Natural killer cell treated with Interleukin-12 subunit alpha and Interleukin-12 subunit beta and Interleukin-15 and Interleukin-18, amount 100 ng/mL, for 72 hours (primary cell): Measurements from ENCODE around the gene ANKRD13B. TPM values are rescaled to one million over a fixed set of nuclear protein-coding genes. Genes with fewer than 3 reads are reported as not detected.
A peak's percentile ranks its signal among the peaks of the same experiment; 100 is the strongest.

Experiments used
- ATAC-seq, 2 donors: fragments of 150-1000 bp; cut with Tn5 transposase in 1 of 2; sonication (Bioruptor Pico), chemical (Tn5 transposase) in 1 of 2; 2 replicates each; pipeline ENCODE4 v1.10.0; 2021
- DNase-seq: peaks from one replicate; pipeline ENCODE4 v3.0.0; 2022; ENCODE audit warnings: low spot score
- H3K27ac Mint-ChIP-seq, 2 donors: 1 replicate in 1 of 2; 2 replicates in 1 of 2; pipeline ENCODE4 v1.8.0; 2022; ENCODE audit warnings: mixed read lengths in 2 of 2, mild to moderate bottlenecking in 1 of 2, moderate library complexity in 1 of 2
- H3K27me3 Mint-ChIP-seq, 2 donors: 1 replicate in 1 of 2; 2 replicates in 1 of 2; pipeline ENCODE4 v1.8.0; 2022; ENCODE audit warnings: mixed read lengths in 2 of 2
- H3K36me3 Mint-ChIP-seq: one replicate; pipeline ENCODE4 v1.8.0; 2022; ENCODE audit warnings: mixed read lengths
- H3K4me1 Mint-ChIP-seq, 2 donors: 1 replicate in 1 of 2; 2 replicates in 1 of 2; pipeline ENCODE4 v1.8.0; 2022; ENCODE audit warnings: low read depth in 2 of 2, mixed read lengths in 2 of 2, mild to moderate bottlenecking in 1 of 2
- H3K4me3 Mint-ChIP-seq: one replicate; pipeline ENCODE4 v1.8.0; 2022; ENCODE audit warnings: mixed read lengths
- H3K9me3 Mint-ChIP-seq: 2 replicates; pipeline ENCODE4 v1.8.0; 2022; ENCODE audit warnings: mixed read lengths
- total RNA-seq, 2 donors: library from RNA; stranded (reverse); gene quantifications; one replicate each; pipeline ENCODE4 v1.2.3, GENCODE V29; 2022

The ANKRD13B gene
- total RNA-seq, 2 donors from 2014 or later: 4.4 to 32.5 TPM

DNA sequence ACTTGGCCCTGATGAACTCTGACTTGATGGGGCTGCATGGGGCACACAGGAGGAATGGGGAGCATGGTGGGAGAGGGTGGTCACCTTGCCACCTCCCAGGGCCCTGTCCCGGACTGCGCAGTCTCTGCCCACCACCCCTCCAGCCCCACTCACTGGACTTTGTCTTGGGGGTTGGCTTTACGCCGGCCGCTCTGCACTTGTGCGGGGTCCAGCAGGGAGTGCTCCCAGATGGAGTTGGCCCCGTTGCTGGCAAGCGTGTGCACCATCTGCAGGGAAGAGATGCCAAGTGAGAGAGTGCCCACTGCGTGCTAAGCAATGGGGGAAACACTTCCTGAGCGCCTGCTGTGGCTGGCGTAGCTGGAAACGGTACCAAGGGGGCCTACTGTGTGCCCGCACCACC is 10.2 kb upstream of the ANKRD13B start:
- Mint-ChIP-seq H3K36me3 (no peaks in the 10 kb centered on the region), H3K27ac (no peak overlapping the region), H3K4me3 (no peak overlapping the region), H3K9me3 (no peaks in the 10 kb centered on the region), H3K27me3 (no peaks in the 10 kb centered on the region), H3K4me1 (peaks cover 31 to 34% of the 10 kb centered on the region in 2 donors)
- no peak for DNase-seq
- ATAC-seq: no peak

DNA sequence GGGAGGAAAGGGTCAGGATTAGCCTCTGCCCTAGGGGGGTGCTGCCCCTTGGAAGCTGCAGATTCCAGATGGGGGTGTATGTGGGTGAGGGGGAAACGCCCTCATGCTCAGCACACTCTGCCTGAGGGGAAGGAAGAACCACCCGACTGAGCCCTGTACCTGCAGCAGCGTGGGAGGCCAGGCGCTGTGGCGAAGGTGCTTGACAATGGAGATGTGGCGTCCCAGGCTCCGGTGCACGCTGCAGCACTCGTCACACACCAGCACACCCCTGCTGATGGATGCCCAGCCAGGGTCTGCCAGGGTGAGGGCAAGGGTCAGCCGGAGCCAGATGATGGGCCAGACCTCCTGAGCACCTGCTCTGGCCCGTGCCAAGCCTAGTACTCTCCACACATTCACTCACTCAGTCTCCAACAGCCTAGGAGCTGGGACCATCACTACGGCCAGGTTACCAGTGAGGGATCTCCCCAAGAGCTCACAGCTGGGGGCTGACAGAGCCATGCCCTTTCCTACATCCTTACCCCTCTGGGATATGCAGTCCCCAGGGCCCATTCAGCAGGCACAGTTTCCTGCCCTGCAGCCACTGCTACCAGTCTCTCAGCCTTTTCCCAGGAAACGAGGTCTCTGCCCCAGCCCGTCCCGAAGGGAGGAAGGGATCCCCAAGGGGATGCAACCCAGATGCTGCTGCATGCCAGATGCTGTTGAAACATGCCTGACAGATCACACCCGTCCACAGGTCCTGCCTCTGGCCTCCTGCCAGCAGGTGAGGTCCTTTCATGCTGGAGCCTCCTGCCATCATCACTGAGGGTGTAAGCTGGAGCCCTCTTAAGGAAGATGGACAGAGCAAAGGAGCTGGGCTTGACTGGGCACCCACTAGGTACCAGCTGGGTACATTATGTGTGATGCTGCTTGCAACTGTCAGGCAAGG is 9.3 kb upstream of the ANKRD13B start:
- no peaks in the 10 kb centered on the region for H3K36me3 Mint-ChIP-seq
- ATAC-seq (no peak), DNase-seq (no peak)
- no peaks in the 10 kb centered on the region for H3K27me3 Mint-ChIP-seq
- H3K27ac Mint-ChIP-seq: peak overlapping the region; percentile 39 to 72
- H3K4me3 Mint-ChIP-seq: no peak overlapping the region
- H3K9me3 Mint-ChIP-seq: no peaks in the 10 kb centered on the region
- H3K4me1 Mint-ChIP-seq: peaks cover 38 to 39% of the 10 kb centered on the region in 2 donors

DNA sequence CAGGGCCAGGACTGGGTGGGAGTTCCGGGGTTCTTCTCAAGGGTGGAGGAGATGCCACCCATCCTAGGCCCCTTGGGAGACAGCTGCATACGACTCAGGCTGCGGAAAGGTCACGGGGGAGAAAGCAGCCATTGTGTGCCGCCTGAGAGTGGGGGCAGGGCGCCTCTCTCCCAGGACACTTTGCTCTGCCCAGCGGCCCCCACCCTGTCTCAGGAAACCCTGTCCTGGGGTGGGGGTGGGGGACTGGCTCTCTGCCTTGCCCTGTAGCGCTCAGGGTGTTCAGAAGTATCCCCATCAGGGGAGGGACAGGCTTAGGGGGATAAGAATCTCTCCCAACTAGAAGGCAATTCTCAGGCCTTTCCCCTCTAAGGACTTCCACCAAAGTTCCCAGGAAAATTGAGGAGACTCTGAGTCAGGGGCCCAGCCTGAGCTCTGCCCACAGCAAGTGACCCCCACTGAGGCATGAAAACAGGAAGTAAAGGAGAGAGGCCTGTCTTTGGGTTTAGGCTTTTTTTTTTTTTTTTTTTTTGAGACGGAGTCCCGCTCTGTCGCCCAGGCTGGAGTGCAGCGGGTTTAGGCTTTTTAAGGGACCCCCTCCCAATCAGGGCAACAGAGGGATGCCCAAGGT is 8.4 kb upstream of the ANKRD13B start:
- peak overlapping the region; percentile 56 to 72 for H3K27ac Mint-ChIP-seq
- H3K36me3 Mint-ChIP-seq: no peaks in the 10 kb centered on the region
- ATAC-seq (no peak), DNase-seq (no peak)
- peak overlapping the region; percentile 55 for H3K4me3 Mint-ChIP-seq
- H3K9me3 Mint-ChIP-seq: no peaks in the 10 kb centered on the region
- H3K27me3 Mint-ChIP-seq: no peaks in the 10 kb centered on the region
- H3K4me1 Mint-ChIP-seq: peaks cover 36 to 38% of the 10 kb centered on the region in 2 donors

DNA sequence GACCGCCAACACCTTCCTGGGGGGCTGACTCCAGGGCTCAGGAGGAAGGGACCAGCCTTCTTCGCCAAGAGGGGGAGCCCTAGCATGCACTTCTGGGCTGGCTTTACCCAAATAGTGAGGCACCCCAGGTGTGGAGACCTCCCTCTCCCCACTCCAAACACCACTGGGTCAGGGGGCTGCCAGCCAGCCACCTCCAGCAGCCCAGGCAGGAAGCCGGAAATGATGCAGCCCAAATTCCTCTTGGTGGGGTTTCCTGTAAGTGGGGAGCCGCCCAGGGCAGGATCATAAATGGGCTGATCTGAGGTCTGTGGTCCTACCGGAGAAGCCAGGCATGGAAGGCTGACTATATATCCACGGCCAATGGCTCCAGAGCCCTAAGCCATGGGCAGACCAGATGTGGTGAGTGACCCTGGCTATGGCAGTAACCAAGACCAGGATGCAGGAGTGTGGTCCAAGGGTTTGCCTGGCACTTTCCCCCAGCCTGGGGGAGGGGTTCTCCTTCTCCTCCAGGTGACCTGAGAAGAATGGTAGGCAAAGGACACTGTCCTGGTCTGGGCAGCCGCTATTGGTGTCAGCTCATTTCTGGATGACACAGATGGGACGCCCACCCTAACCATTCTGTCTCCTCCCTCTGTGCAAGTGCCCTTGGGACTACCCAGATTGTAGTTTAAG is 7.7 kb upstream of the ANKRD13B start:
- peaks cover 38 to 40% of the 10 kb centered on the region in 2 donors for H3K4me1 Mint-ChIP-seq
- no peaks in the 10 kb centered on the region for H3K36me3 Mint-ChIP-seq
- H3K4me3 Mint-ChIP-seq: peak overlapping the region; percentile 55
- DNase-seq: no peak
- no peak for ATAC-seq
- no peaks in the 10 kb centered on the region for H3K27me3 Mint-ChIP-seq
- no peaks in the 10 kb centered on the region for H3K9me3 Mint-ChIP-seq
- peak overlapping the region; percentile 56 to 72 for H3K27ac Mint-ChIP-seq

DNA sequence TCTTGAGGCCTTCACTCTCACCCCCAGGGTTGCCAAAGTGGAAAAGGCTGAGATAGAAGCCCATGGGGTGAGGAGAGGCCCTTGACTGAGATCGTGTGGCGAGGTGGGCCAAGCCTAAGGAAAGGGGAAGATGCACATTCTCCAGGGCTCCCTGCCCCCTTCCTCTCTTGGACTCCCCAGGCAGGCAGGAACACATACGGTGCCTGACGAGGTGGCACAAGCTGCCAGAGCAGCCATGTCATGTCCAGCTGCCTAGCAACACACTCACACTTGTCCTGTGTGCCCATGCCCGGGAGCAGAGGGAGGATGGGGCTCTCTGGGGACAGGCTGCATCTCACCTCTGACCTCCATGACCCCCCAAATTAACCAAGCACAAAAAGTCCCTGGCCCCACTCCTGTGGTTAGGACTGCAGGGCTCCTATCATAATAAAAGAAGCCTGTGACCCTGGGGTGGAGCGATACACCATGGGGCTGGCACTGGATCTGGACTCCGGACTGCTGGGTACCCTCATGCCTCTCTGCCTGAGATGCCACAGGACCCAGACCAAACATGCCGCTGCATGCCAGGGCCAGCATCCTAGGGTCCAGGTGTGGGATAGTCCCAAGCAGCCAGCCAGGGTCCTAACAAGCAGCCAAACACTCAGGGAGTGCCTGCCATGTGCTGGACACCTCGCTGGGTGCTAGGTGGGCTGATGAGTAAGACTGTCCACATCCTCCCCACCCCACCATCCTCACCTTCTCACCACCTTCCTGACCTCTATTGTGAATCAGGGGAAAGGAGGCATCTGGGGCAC is 6.1 kb upstream of the ANKRD13B start:
- DNase-seq: no peak
- no peak for ATAC-seq
- peak overlapping the region; percentile 66 to 72 for H3K27ac Mint-ChIP-seq
- H3K4me1 Mint-ChIP-seq: peaks cover 42 to 43% of the 10 kb centered on the region in 2 donors
- H3K9me3 Mint-ChIP-seq: no peaks in the 10 kb centered on the region
- H3K27me3 Mint-ChIP-seq: no peaks in the 10 kb centered on the region
- no peaks in the 10 kb centered on the region for H3K36me3 Mint-ChIP-seq
- H3K4me3 Mint-ChIP-seq: peak overlapping the region; percentile 87

DNA sequence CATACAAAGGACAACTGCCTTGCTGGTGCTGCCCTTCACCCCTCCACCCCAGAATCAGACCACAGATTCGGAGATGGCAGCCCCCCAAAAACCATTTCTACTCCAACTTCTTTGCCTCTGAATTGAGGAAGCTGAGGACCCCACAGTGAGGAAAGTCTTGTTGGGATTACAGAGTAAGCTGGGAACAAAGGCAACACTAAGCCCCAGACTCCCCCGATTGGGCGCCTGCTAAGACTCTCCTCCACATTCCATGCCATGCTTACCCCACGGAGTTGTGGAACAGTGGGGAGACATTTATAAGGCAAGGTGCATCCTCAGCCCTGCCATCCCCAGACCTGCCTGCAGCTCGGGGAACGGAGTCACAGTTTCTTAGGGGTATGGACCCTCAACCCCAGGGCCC is 5.3 kb upstream of the ANKRD13B start:
- H3K9me3 Mint-ChIP-seq: no peaks in the 10 kb centered on the region
- H3K4me1 Mint-ChIP-seq: peaks cover 42 to 47% of the 10 kb centered on the region in 2 donors
- no peaks in the 10 kb centered on the region for H3K27me3 Mint-ChIP-seq
- peak overlapping the region; percentile 33 to 66 for H3K27ac Mint-ChIP-seq
- peak overlapping the region; percentile 87 for H3K4me3 Mint-ChIP-seq
- DNase-seq (no peak), ATAC-seq (no peak)
- H3K36me3 Mint-ChIP-seq: no peaks in the 10 kb centered on the region

DNA sequence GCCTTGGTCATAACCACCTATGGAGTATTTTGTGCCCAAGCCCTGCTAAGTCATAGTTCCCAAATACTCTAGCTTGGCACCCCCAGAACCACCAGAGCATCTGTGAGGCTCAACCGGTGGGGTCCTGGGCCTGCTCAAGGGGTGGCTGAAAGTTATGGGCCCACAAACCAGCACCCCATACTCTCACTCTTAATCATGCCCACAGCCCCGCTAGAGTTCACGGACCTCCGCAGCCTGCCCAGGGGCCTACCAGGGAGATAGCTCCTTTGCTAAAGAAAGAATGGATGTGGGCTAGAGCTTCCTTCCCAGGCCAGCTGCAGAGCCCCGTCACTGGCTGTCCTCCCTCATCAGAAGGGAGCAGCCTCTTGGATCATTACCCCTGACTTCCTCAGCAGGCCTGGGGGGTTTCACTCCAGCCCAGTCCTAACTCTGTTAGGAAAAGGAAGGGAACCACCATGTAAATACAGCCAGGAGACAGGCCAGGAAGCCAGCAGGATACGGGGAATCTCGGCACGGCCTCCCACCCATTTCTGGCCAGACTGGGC is 4.8 kb upstream of the ANKRD13B start:
- Mint-ChIP-seq H3K4me1 (peaks cover 42 to 47% of the 10 kb centered on the region in 2 donors), H3K27ac (peak overlapping the region; percentile 33 to 66), H3K9me3 (no peaks in the 10 kb centered on the region), H3K36me3 (no peaks in the 10 kb centered on the region), H3K27me3 (no peaks in the 10 kb centered on the region), H3K4me3 (peak overlapping the region; percentile 87)
- ATAC-seq (no peak), DNase-seq (no peak)

DNA sequence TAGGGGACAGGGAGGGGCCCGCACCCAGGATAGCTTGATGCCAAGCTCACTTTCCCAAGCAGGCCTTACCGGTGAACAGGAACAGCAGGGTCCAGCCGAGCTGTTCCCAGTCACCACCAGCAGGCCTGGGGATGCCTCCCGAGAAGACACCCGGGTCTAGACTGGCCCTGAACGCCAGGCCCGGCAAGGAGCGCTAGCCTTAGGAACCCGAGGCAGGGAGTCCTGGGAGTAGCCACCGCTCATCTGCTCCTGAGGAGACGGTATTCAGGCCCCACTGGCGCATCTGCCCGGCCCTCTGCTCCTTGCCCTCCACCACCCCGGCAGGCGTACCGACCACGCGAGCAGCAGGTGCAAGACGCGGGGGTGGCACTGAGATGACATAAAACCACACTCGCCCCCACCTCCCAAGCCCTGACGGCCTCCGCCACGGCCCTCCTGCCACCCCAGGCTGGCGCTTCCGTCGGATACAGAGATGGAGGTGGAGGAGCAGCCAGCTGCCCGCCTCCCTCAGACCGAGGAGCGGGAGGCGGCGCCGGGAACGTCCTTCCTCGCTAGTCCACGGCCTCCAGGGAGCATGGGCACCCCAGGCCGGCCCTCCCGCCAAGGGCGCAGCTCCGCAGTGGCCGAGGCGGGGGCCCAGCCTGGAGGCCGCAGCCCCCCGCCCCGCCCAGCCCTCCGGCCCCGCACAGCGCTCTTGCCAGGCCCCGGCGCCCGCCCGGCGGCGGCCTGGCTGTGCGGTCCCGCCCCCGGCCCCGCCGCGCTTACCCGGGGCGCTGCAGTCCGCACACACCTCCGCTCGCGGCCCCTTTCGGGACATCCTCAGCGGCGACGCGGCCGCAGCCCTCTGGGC is 4.1 kb upstream of the ANKRD13B start:
- H3K27me3 Mint-ChIP-seq: no peaks in the 10 kb centered on the region
- ATAC-seq: peak; percentile 50 to 51
- H3K27ac Mint-ChIP-seq: peak overlapping the region; percentile 33 to 66
- no peaks in the 10 kb centered on the region for H3K36me3 Mint-ChIP-seq
- no peaks in the 10 kb centered on the region for H3K9me3 Mint-ChIP-seq
- H3K4me3 Mint-ChIP-seq: peak overlapping the region; percentile 87
- H3K4me1 Mint-ChIP-seq: peaks cover 42 to 46% of the 10 kb centered on the region in 2 donors
- DNase-seq: no peak

DNA sequence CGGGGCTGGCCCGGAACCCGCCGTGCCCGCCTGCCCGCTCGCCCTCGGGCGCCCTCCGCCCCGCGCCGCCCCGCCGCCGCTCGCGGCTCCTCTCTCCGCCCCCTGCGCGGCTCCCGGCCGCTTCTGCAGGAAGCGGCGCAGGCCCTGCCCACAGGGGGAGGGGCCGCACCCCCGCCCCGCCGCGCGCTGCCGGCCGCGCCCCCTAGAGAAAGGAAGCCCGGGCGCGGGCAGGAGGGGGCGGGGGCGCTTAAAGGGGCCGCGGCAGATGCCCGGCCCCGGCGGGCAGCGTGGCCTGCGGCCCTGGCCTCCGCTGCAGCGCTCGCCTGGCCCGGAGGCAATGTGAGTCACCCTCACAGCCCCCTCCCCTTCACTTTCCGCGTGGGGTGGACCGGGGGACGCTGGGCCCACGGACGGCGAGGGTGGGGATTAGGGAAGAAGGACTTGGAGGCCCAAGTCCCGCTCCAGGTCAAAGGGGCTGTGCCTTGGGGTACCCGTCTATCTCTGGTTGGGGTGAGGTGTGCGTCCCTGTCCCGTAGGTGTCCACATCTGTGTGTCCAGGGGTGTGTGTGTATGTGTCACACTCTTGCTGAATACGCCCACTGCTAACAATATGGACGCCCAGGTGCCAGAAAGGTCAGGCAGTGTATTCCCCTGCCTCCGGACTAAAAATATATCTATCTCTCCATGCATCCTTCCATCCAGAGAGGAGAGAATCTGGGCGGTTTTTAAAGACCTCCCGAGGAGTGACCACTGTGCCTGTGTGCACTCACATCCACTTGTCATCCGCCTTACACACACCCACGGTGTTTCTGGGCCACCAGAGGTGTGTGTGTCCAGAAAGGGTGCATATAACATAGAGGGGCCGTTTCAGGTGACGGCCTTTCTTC is 3.2 kb upstream of the ANKRD13B start, which contains the start of gene GIT1:
Gene GIT1, minus strand, starts transcription at position 125 of the 887 bp plus-strand sequence. CDS start 270 bp downstream, outside the sequence.
- Mint-ChIP-seq H3K4me1 (peaks cover 37 to 38% of the 10 kb centered on the region in 2 donors), H3K27ac (peak within 1 kb of the TSS; percentile 74 to 83), H3K36me3 (no peaks in the 10 kb centered on the region), H3K9me3 (no peaks in the 10 kb centered on the region), H3K27me3 (no peaks in the 10 kb centered on the region), H3K4me3 (peak within 1 kb of the TSS; percentile 88)
- DNase-seq (peak; percentile 92), ATAC-seq (peak; percentile 88 to 94)

DNA sequence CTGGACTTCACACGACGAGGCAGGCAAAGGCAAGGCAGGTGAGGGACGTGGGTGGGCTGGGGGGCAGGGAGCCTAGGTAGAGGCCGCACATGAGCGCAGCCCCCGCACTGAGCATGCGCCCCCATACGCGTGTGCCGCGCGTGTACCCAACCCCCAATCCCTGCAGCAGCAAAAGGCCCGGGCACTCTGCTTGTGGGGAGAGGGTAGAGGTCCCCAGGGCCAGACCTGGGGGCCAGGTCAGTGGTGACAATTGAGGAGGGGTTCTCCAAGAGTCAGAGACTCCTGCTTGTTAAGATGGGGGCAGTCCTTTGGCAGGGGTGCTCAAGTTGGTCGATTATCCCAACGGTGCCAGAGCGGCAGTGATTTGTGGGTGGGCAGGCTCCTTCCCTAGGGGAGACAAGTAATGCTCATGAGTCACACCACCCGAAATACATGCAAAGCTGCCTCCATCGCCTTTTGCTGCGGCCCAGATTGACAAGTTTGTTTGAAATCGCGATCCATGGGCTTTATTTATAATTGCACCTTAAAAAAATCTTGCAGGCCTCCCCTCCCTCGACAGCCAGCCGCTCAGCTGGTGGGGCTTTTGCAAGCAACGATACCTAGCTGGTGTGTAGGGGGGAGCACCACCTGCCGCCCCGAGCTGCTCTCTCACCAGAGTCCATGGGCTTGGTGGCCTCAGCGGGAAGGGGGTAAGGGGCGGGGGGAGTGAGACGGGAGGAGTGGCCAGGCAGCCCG is 2.4 kb upstream of the ANKRD13B start:
- Mint-ChIP-seq H3K27me3 (peaks cover 0 to 2% of the 10 kb centered on the region in 2 donors), H3K4me3 (peak overlapping the region; percentile 88), H3K9me3 (no peaks in the 10 kb centered on the region), H3K36me3 (no peaks in the 10 kb centered on the region), H3K27ac (peak overlapping the region in 1 of 2 donors; percentile 74), H3K4me1 (peaks cover 31 to 32% of the 10 kb centered on the region in 2 donors)
- no peak for ATAC-seq
- DNase-seq: no peak

DNA sequence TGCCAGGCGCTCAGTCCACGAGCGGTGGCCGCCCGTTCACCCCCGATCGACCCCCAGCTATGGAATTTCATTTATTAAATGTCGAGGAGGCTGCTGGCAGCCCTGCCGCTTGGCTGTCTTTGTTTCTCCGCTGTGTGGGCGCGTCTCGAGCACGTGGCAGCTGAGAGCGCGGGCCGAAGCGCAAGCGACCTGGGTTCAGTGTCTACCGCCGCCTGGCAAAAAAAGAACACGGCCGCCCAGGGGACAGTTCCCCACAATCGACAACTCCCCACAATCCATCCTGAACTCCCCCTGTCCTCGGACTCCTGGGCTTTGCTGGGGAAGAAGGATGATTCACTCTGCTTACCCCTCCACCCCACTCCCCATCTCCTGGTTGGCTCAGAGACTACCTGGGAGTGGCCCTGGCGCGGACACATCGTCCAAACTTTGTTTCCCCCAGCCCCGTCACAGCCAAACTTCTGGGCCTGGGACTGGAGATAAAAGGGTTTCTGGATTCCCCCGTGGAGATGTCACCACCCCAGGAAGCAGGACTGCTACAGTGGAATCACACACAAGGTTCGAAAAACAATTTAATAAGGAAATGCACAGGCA is 1.7 kb upstream of the ANKRD13B start:
- DNase-seq (no peak), ATAC-seq (no peak)
- H3K27me3 Mint-ChIP-seq: peaks cover 0 to 2% of the 10 kb centered on the region in 2 donors
- no peaks in the 10 kb centered on the region for H3K36me3 Mint-ChIP-seq
- peaks cover 26 to 29% of the 10 kb centered on the region in 2 donors for H3K4me1 Mint-ChIP-seq
- H3K4me3 Mint-ChIP-seq: peak overlapping the region; percentile 49
- peak overlapping the region in 1 of 2 donors; percentile 16 for H3K27ac Mint-ChIP-seq
- no peaks in the 10 kb centered on the region for H3K9me3 Mint-ChIP-seq
